ENCODE measurements around the gene CDH23. TPM values are rescaled to one million over a fixed set of nuclear protein-coding genes. Genes with fewer than 3 reads are reported as not detected.

Gene CDH23
- total RNA-seq, 1 experiment from 2014 or later = 2.1 TPM

DNA sequence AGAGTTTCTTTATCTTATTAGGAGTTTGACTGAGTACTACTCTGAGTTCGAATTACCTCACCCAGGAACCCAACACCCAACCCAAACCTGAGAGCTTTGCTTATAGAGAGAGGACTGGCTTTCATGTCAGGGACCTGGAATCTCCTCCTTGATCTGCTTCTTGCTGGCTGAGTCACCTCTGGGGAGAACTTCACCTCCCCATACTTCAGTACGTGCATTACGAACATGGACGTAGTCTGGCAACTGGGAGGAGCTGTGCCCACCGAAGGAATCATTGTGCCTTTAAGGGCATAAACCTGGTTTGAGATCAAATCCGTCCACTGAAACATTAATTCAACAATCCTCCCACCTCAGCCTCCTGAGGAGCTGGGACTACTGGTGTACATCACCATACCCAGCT lies 466.5 kb downstream of the CDH23 start:
- no peak overlapping the region for H3K9ac ChIP-seq (ENCODE audit: low read length)
- no peak overlapping the region for H3K27ac ChIP-seq (ENCODE audit: low read length)
- no peak for DNase-seq
- no peaks in the 10 kb centered on the region for H3K79me2 ChIP-seq (ENCODE audit: low read length)
- no peaks in the 10 kb centered on the region for H3K36me3 ChIP-seq (ENCODE audit: insufficient read depth, low read length)
- H3K4me1 ChIP-seq (ENCODE audit: low read length) = peaks cover 36% of the 10 kb centered on the region
- no peak overlapping the region for H3K4me2 ChIP-seq (ENCODE audit: low read depth, low read length, poor library complexity, severe bottlenecking)
- no peak overlapping the region for H2AFZ ChIP-seq (ENCODE audit: low read length)
- no peaks in the 10 kb centered on the region for H3K9me2 ChIP-seq (replicated peaks; ENCODE audit: insufficient read depth, low read length)
- no peak overlapping the region for H3K4me3 ChIP-seq (ENCODE audit: low read length)
- no peaks in the 10 kb centered on the region for H4K20me1 ChIP-seq (ENCODE audit: insufficient read depth, low read depth, low read length)
- H3K27me3 ChIP-seq (ENCODE audit: low read length) = no peaks in the 10 kb centered on the region
- H3K9me3 ChIP-seq (ENCODE audit: low read length) = no peaks in the 10 kb centered on the region

GRCh38 chr10:71864911-71865361 lies 468.2 kb downstream of the CDH23 start:
- DNase-seq = no peak
- Histone ChIP-seq H3K4me2 (ENCODE audit: low read depth, low read length, poor library complexity, severe bottlenecking) (no peak overlapping the region), H3K9ac (ENCODE audit: low read length) (no peak overlapping the region)

More at GRCh38 chr10:71864911-71865361, 468.2 kb downstream of the CDH23 start:
- no peak overlapping the region for H3K4me3 ChIP-seq (ENCODE audit: low read length)
- no peak overlapping the region for H3K27ac ChIP-seq (ENCODE audit: low read length)
- H3K4me1 ChIP-seq (ENCODE audit: low read length) = peaks cover 25% of the 10 kb centered on the region
- no peaks in the 10 kb centered on the region for H3K9me3 ChIP-seq (ENCODE audit: low read length)
- no peaks in the 10 kb centered on the region for H3K79me2 ChIP-seq (ENCODE audit: low read length)
- H4K20me1 ChIP-seq (ENCODE audit: insufficient read depth, low read depth, low read length) = no peaks in the 10 kb centered on the region
- no peaks in the 10 kb centered on the region for H3K9me2 ChIP-seq (replicated peaks; ENCODE audit: insufficient read depth, low read length)
- H2AFZ ChIP-seq (ENCODE audit: low read length) = no peak overlapping the region
- no peaks in the 10 kb centered on the region for H3K36me3 ChIP-seq (ENCODE audit: insufficient read depth, low read length)
- no peaks in the 10 kb centered on the region for H3K27me3 ChIP-seq (ENCODE audit: low read length)

Small RNA genes within 50 kb of the gene (small RNA-seq; reads per million reads assigned to genes)
- not detected for gene MIR7152
- not detected for gene RNU7-38P

Other genes with a start within 250 kb of the CDH23 start
- not detected in 2 replicates for gene UNC5B, start 184.3 kb upstream of the CDH23 start, total RNA-seq (2014; rRNA removed; shearing (Covaris generic); ENCODE audit: low replicate concordance)
- gene SLC29A3, start 77.7 kb upstream of the CDH23 start, total RNA-seq (2014; rRNA removed; shearing (Covaris generic); ENCODE audit: low replicate concordance) = 3.4 and 3.5 TPM in 2 replicates

Measured in Karpas-422 (cell line).